K562 (cell line): ENCODE measurements around the gene CACNA1S. TPM values are rescaled to one million over a fixed set of nuclear protein-coding genes. Genes with fewer than 3 reads are reported as not detected.
A peak's percentile ranks its signal among the peaks of the same experiment; 100 is the strongest.

Source experiments
- ATAC-seq: fragments of 200-7000 bp; cut with Tn5 transposase; 3 replicates; pipeline ENCODE4 v1.9.1; 2020; ENCODE audit warnings: moderate library complexity
- BruUV-seq: library from RNA; stranded (reverse); fragments of 400-500 nt; replicated peaks from 2 replicates; lab custom pipeline; 2021; lab: Mats Ljungman, UMichigan
- CTCF ChIA-PET: fragments of 300-600 bp; formaldehyde crosslinking; extraction: SDS; loops from one replicate; lab custom pipeline; 2021; ENCODE audit warnings: low intra/inter-chr PET ratio; lab: Yijun Ruan, JAX
- POLR2A ChIA-PET: fragments of 300-600, 350-650 bp; sonication (Branson Sonifier 250); formaldehyde crosslinking; extraction: SDS; loops from one replicate; lab custom pipeline; 2021; ENCODE audit warnings: antibody characterized with exemption, inconsistent platforms; lab: Yijun Ruan, JAX
- DNase-seq, 4 experiments: peaks; one replicate each; pipeline versions ENCODE4 v3.0.0 to v3.0.0-alpha.2; 2011 to 2018; ENCODE audit warnings: low spot score in 3 of 4, mixed read lengths in 3 of 4; ENCODE audit errors: extremely low read depth in 1 of 4
- FAIRE-seq: peaks from 2 replicates; lab custom pipeline; 2011; peaks lifted over from hg19 to GRCh38; lab: Jason Lieb, UNC
- H2AFZ ChIP-seq: 2 replicates; pipeline ENCODE4 v1.6.0; 2011; ENCODE audit warnings: low read depth, low read length, control low read depth, inconsistent platforms
- H3K27ac ChIP-seq: fragments of 200-600 bp; 3 replicates; pipeline ENCODE4 v1.8.0; 2011; ENCODE audit warnings: low read depth, mild to moderate bottlenecking, control low read depth, inconsistent platforms, low read length, moderate library complexity, mixed read lengths; ENCODE audit errors: extremely low read depth
- H3K27me3 ChIP-seq, 2 experiments: fragments of 300-600 bp in 1 of 2; 2 replicates in 1 of 2; 3 replicates in 1 of 2; pipeline versions ENCODE4 v1.6.0 to v1.8.0; 2011; ENCODE audit warnings: inconsistent platforms in 2 of 2, low read length in 2 of 2, mild to moderate bottlenecking in 1 of 2, mixed read lengths in 1 of 2, moderate library complexity in 1 of 2; ENCODE audit not compliant: control insufficient read depth in 2 of 2, insufficient read depth in 2 of 2
- H3K36me3 ChIP-seq: fragments of 300-600 bp; 3 replicates; pipeline ENCODE4 v1.8.0; 2011; ENCODE audit warnings: mild to moderate bottlenecking, low read length, inconsistent platforms; ENCODE audit not compliant: control insufficient read depth, insufficient read depth
- H3K4me1 ChIP-seq, 2 experiments: fragments of 200-600 bp in 1 of 2; replicated peaks in 1 of 2; 2 replicates in 1 of 2; 3 replicates in 1 of 2; pipeline versions ENCODE4 v1.5.1 to v1.8.0; 2011; ENCODE audit warnings: inconsistent platforms in 2 of 2, low read length in 2 of 2, mild to moderate bottlenecking in 1 of 2, mixed read lengths in 1 of 2, moderate library complexity in 1 of 2; ENCODE audit not compliant: control insufficient read depth in 2 of 2, insufficient read depth in 2 of 2
- H3K4me2 ChIP-seq: 2 replicates; pipeline ENCODE4 v1.6.1; 2011; ENCODE audit warnings: low read length, control low read depth, inconsistent platforms, mixed read lengths; ENCODE audit not compliant: insufficient read depth
- H3K4me3 ChIP-seq: fragments of 200-600 bp; sonication (generic), shearing (Covaris generic); 2 replicates; pipeline ENCODE4 v1.5.1; 2016; ENCODE audit warnings: control low read depth, inconsistent platforms
- H3K79me2 ChIP-seq: fragments of 200-600 bp; 3 replicates; pipeline ENCODE4 v1.8.0; 2011; ENCODE audit warnings: low read length, inconsistent platforms; ENCODE audit not compliant: control insufficient read depth, insufficient read depth
- H3K9ac ChIP-seq, 2 experiments: 2 replicates each; pipeline versions ENCODE4 v1.6.0 to v1.6.1; 2011; ENCODE audit warnings: low read depth in 2 of 2, low read length in 2 of 2, control low read depth in 1 of 2, inconsistent platforms in 1 of 2, mild to moderate bottlenecking in 1 of 2, mixed read lengths in 1 of 2; ENCODE audit not compliant: insufficient read depth in 1 of 2
- H3K9me1 ChIP-seq: one replicate; pipeline ENCODE4 v1.6.0; 2011; ENCODE audit warnings: inconsistent platforms, mild to moderate bottlenecking, low read length, moderate library complexity; ENCODE audit not compliant: control insufficient read depth, insufficient read depth
- H3K9me3 ChIP-seq: replicated peaks from 2 replicates; pipeline ENCODE4 v1.5.1; 2011; ENCODE audit warnings: low read depth, low read length, inconsistent platforms; ENCODE audit not compliant: control insufficient read depth, insufficient read depth
- H4K20me1 ChIP-seq: replicated peaks from 2 replicates; pipeline ENCODE4 v1.6.1; 2011; ENCODE audit warnings: low read length, inconsistent platforms, mixed read lengths; ENCODE audit not compliant: control insufficient read depth, insufficient read depth
- CEBPB ChIP-seq: fragments of 450-650 bp; IDR thresholded peaks from 2 replicates; pipeline ENCODE4 v1.6.1; 2016; ENCODE audit warnings: missing genetic modification characterization, missing compliant biosample characterization
- CHD4 ChIP-seq: fragments of 200-600 bp; sonication (generic); IDR thresholded peaks from 3 replicates; pipeline ENCODE4 v1.6.1; 2012; ENCODE audit warnings: low read depth, mild to moderate bottlenecking, mixed read lengths, low read length, inconsistent platforms; ENCODE audit not compliant: insufficient read depth, insufficient replicate concordance, poor library complexity, severe bottlenecking
- ETV5 ChIP-seq: sonication (generic); formaldehyde crosslinking; IDR thresholded peaks from 2 replicates; pipeline ENCODE4 v1.4.0; 2020; ENCODE audit warnings: low read depth, mild to moderate bottlenecking, missing genetic modification reagents
- HDAC2 ChIP-seq: fragments of 450-650 bp; IDR thresholded peaks from 2 replicates; pipeline ENCODE4 v1.6.1; 2016; ENCODE audit warnings: mild to moderate bottlenecking
- HIVEP1 ChIP-seq: fragments of 250-450 bp; sonication (Bioruptor Pico); IDR thresholded peaks from 2 replicates; pipeline ENCODE4 v1.4.0; 2020; ENCODE audit warnings: mild to moderate bottlenecking
- ID3 ChIP-seq, 2 experiments: fragments of 250-450 bp in 1 of 2; fragments of 450-650 bp in 1 of 2; sonication (Bioruptor Pico) in 1 of 2; IDR thresholded peaks; 2 replicates each; pipeline versions ENCODE4 v1.6.1 to v1.8.0; 2016 to 2021; ENCODE audit warnings: mild to moderate bottlenecking in 2 of 2, moderate library complexity in 2 of 2, missing compliant biosample characterization in 1 of 2, missing genetic modification characterization in 1 of 2
- MTF1 ChIP-seq: fragments of 250-450 bp; sonication (Bioruptor Pico); IDR thresholded peaks from 2 replicates; pipeline ENCODE4 v1.9.0; 2021; ENCODE audit warnings: moderate library complexity, mild to moderate bottlenecking, inconsistent platforms, borderline replicate concordance
- PHF20 ChIP-seq: fragments of 450-650 bp; IDR thresholded peaks from 2 replicates; pipeline ENCODE4 v1.6.1; 2018; ENCODE audit not compliant: partially characterized antibody
- PHF21A ChIP-seq: fragments of 450-650 bp; IDR thresholded peaks from 2 replicates; pipeline ENCODE4 v1.6.1; 2017; ENCODE audit warnings: low read depth, borderline replicate concordance
- PHF8 ChIP-seq: fragments of 200-600 bp; sonication (generic); IDR thresholded peaks from 2 replicates; pipeline ENCODE4 v1.6.1; 2012; ENCODE audit warnings: mixed run types, mild to moderate bottlenecking, inconsistent platforms, low read length, moderate library complexity, borderline replicate concordance
- POLR2A ChIP-seq: fragments of 450-650 bp; conservative IDR thresholded peaks from 2 replicates; pipeline ENCODE4 v1.6.1; 2016
- SIRT6 ChIP-seq: IDR thresholded peaks from one replicate; pipeline ENCODE4 v1.6.1; 2012; ENCODE audit warnings: low read depth, mild to moderate bottlenecking, control low read depth, inconsistent platforms, low read length, moderate library complexity
- SIX5 ChIP-seq, 2 experiments: IDR thresholded peaks; 2 replicates each; pipeline ENCODE4 v1.6.1; 2011; ENCODE audit warnings: low read length in 2 of 2, borderline replicate concordance in 1 of 2, low read depth in 1 of 2, mild to moderate bottlenecking in 1 of 2, moderate library complexity in 1 of 2; ENCODE audit not compliant: insufficient read depth in 1 of 2
- TAF1 ChIP-seq: IDR thresholded peaks from 2 replicates; pipeline ENCODE4 v1.6.1; 2011; ENCODE audit warnings: mild to moderate bottlenecking, low read length, moderate library complexity; ENCODE audit not compliant: insufficient read depth, control insufficient read depth, severe bottlenecking; ENCODE audit errors: extremely low read depth
- TEAD1 ChIP-seq, 2 experiments: fragments of 450-650 bp in 1 of 2; sonication (generic) in 1 of 2; formaldehyde crosslinking; IDR thresholded peaks; 2 replicates each; pipeline versions ENCODE4 v1.4.0 to v1.8.0; 2020 to 2022; ENCODE audit warnings: mild to moderate bottlenecking in 2 of 2, missing genetic modification reagents in 1 of 2
- ZNF347 ChIP-seq: fragments of 450-650 bp; formaldehyde crosslinking; IDR thresholded peaks from 2 replicates; pipeline ENCODE4 v1.4.0; 2020; ENCODE audit warnings: low read depth, mild to moderate bottlenecking, moderate library complexity
- ZNF699 ChIP-seq: fragments of 250-450 bp; sonication (Bioruptor Pico); IDR thresholded peaks from 2 replicates; pipeline ENCODE4 v1.8.0; 2021; ENCODE audit warnings: mild to moderate bottlenecking, moderate library complexity; ENCODE audit not compliant: insufficient replicate concordance
- ZNF707 ChIP-seq: fragments of 250-450 bp; sonication (Bioruptor Pico); conservative IDR thresholded peaks from 2 replicates; pipeline ENCODE4 v1.8.0; 2022; ENCODE audit warnings: inconsistent platforms, mild to moderate bottlenecking, moderate library complexity
- WGBS: fragments of 100-300 bp; shearing (Covaris generic); methylation state at CpG from one replicate; pipeline ENCODE4 v1.1.6; 2016; ENCODE audit warnings: low coverage, mixed read lengths; ENCODE audit not compliant: insufficient coverage; ENCODE audit errors: missing lambda C conversion rate; 5-methylcytosine and 5-hydroxymethylcytosine counted together
- in situ Hi-C: fragments of 300-500 bp; cut with MboI; formaldehyde crosslinking; loops from 4 replicates; pipeline ENCODE4 v1.15.0; 2018; ENCODE audit warnings: inconsistent platforms, mixed read lengths
- intact Hi-C: fragments of 100-400 bp; cut with micrococcal nuclease; formaldehyde crosslinking; loops from 2 replicates; pipeline ENCODE4 v1.14.2; 2022
- polyA plus RNA-seq, 8 experiments: library from polyadenylated mRNA; depleted of rRNA in 4 of 8; stranded (reverse) in 5 of 8; unstranded in 3 of 8; fragments of >200 nt; fragmentation: Nextera tagmentation in 2 of 8; fragmentation: Illumina TruSeq in 1 of 8; extraction: Ambion mirVana in 2 of 8; extraction: Trizol in 1 of 8; gene quantifications; 2 replicates each; pipeline versions ENCODE4 v1.2.1 to v1.2.3, GENCODE V29; 2011 to 2014; ENCODE audit warnings: inconsistent platforms in 1 of 8, missing spikeins in 1 of 8
- total RNA-seq, 7 experiments: library from RNA; depleted of rRNA in 6 of 7; stranded (reverse); fragments of >200 nt in 6 of 7; fragmentation: Illumina TruSeq in 2 of 7; extraction: Trizol in 2 of 7; gene quantifications; 2 replicates each; pipeline versions ENCODE4 v1.2.1 to v1.2.3, GENCODE V29; 2011 to 2021; ENCODE audit warnings: low replicate concordance in 1 of 7

CACNA1S gene
- total and polyA plus RNA-seq, 9 of the 15 experiments (the other 6 are each of a cell fraction or from before 2014, with no cell fraction given), result not detected

DNA sequence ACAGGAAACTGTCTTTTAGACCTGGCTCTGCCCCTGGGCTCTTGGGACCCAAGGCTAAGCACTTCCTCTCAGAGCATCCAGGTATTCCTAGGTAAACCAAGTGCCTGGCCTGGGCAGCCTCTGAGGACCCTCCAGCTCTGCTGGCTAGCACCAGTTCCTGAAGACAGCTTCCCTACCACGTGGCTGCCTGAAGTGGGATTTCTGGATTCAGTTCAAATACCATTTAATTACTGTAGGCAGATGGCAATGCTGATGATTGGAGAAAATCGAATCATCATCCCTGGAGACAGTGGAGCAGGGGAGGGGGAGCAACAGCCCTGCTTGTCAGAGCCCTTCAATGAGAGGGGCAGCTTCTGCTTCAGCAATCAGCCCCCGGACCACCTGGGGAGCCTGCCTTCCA is 100.6 kb downstream of the CACNA1S start:
- POLR2A ChIA-PET, result interaction anchor here (0.9 to 1.5 kb wide), 2 partner anchors 9 to 10 kb away, joined by 5 to 8 read pairs; no protein-coding TSS in a partner anchor
- intact Hi-C loops, result no loop called here
- TF ChIP-seq TAF1 (no peak), PHF20 (no peak), ID3 (CRISPR knock-in tag; IDR thresholded peaks at IDR 0.05) (no peak), ID3 (tag; IDR thresholded peaks at IDR 0.05) (no peak), MTF1 (no peak), CEBPB (tag) (no peak), PHF8 (no peak), TEAD1 (CRISPR knock-in tag; IDR thresholded peaks at IDR 0.05) (no peak), ZNF707 (CRISPR knock-in tag) (no peak), PHF21A (no peak), HIVEP1 (no peak), SIRT6 (no peak), CHD4 (no peak), HDAC2 (no peak), POLR2A (no peak), ETV5 (CRISPR knock-in tag) (no peak), SIX5 (IDR thresholded peaks at IDR 0.05; ENCODE audit: borderline replicate concordance in 1 of 2, insufficient read depth in 1 of 2, low read depth in 1 of 2, low read length in 2 of 2) (no peak), ZNF699 (no peak), ZNF347 (CRISPR knock-in tag) (no peak)

More for the DNA sequence above, 100.6 kb downstream of the CACNA1S start:
- Histone ChIP-seq H3K4me2 (no peak overlapping the region), H3K36me3 (no peaks in the 10 kb centered on the region), H3K79me2 (no peaks in the 10 kb centered on the region), H3K27me3 (no peaks in the 10 kb centered on the region), H3K4me3 (no peak overlapping the region), H3K9me1 (no peaks in the 10 kb centered on the region), H3K27ac (no peak overlapping the region), H4K20me1 (no peaks in the 10 kb centered on the region), H3K9me3 (no peaks in the 10 kb centered on the region), H3K9ac (peak overlapping the region in 1 of 2 experiments; percentile 16; a peak in 1 of 4 replicates), H2AFZ (no peak overlapping the region), H3K4me1 (peaks cover 30 to 43% of the 10 kb centered on the region in 2 experiments)
- no peak for FAIRE-seq
- CTCF ChIA-PET, result no interaction called here
- no peak for DNase-seq
- no peak for ATAC-seq
- 14% methylated on average over 3 of the region's 3 CpGs for WGBS
- BruUV-seq, result no TSS peak
- in situ Hi-C loops, result no loop called here
